HG02981 (cell line): Measurements from ENCODE around the gene ATF7IP2.
"Not testable (repeated sequence)": the region's sequence is repeated elsewhere in the genome, so short reads cannot be mapped to it uniquely, and the experiment has no call there.

ENCODE experiments used
- ATAC-seq: cut with Tn5 transposase; IDR thresholded peaks from one replicate; pipeline ENCODE4 v1.9.1; 2021; ENCODE audit warnings: mild to moderate bottlenecking, moderate library complexity; ENCODE audit not compliant: unreplicated experiment

Gene ATF7IP2

GRCh38 chr16:10441726-10442125 lies 55.9 kb downstream of the ATF7IP2 start:
- no peak for ATAC-seq

DNA sequence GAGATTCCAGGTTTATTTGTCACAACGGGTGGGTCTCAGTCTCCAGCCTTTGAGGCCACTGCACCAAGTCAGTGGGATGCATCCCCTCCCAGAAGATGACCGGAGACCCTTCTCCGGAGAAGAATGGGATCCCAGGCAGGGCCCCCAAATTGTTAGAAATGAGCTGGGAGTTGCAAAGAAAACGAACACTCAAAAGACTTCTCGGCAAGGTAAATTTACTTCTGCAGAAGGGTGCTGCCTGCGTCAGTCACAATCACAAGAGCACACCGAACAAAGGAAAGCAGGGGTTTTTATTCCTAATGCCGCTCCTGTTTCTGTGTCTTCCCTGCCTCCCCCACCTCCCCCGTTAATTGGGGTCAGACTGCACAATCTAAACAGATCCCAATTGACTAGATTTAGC lies 61.4 kb downstream of the ATF7IP2 start:
- ATAC-seq: no peak

DNA sequence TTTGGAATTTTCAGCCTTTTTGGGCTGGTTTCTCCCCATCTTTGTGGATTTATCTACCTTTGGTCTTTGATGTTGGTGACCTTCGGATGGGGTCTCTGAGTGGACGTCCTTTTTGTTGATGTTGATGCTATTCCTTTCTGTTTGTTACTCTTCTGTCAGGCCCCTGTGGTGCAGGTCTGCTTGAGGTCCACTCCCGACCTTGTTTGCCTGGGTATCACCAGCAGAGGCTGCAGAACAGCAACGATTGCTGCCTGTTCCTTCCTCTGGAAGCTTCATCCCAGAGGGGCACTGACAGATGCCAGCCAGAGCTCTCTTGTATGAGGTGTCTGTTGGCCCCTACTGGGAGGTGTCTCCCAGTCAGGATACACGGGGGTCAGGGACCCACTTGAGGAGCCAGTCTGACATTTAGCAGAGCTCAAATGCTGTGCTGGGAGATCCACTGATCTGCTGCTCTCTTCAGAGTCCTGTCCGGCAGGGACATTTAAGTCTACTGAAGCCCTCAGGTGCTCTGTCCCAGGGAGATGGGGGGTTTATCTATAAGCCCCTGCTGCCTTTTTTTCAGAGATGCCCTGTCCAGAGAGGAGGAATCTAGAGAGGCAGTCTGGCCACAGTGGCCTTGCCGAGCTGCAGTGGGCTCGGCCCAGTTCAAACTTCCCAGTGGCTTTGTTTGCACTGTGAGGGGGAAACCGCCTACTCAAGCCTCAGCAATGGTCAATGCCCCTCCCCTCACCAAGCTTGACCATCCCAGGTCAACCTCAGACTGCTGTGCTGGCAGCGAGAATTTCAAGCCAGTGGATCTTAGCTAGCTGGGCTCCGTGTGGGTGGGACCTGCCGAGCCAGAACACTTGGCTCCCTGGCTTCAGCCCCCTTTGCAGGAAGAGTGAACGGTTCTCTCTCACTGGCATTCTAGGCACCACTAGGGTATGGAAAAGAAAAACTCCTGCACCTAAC lies 66.6 kb downstream of the ATF7IP2 start:
- ATAC-seq: not testable (repeated sequence)

DNA sequence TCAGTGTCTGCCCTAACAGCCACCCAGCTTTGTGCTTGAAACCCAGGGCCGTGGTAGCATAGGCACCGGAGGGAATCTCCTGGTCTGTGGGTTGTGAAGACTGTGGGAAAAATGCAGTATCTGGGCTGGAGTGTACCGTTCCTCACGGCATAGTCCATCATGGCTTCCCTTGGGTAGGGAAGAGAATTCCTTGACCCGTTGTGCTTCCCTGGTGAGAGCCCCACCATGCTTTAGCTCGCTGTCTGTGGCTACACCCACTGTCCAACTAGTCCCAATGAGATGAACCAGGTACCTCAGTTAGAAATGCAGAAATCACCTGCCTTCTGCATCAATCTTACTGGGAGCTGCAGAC lies 67.3 kb downstream of the ATF7IP2 start:
- ATAC-seq: no peak

DNA sequence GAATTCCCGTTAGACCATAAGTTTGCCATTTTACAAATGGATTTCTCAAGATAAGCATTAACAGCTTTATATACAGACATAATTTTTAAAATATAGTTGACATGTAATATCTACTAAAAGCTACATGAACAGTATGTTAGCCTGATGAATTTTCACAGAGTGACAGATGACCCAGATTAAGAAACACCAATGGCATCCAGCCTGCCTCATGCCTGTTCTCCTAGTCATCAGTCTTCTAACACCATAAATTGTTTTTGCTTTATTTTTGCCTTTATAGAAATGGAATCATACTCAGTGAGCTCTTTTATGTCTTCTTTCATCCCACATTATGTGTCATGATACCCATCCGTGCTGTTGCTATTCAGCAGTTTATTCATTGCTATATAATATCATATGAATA lies 80.0 kb downstream of the ATF7IP2 start:
- ATAC-seq: no peak

GRCh38 chr16:10466313-10466712 lies 80.5 kb downstream of the ATF7IP2 start:
- ATAC-seq: no peak

DNA sequence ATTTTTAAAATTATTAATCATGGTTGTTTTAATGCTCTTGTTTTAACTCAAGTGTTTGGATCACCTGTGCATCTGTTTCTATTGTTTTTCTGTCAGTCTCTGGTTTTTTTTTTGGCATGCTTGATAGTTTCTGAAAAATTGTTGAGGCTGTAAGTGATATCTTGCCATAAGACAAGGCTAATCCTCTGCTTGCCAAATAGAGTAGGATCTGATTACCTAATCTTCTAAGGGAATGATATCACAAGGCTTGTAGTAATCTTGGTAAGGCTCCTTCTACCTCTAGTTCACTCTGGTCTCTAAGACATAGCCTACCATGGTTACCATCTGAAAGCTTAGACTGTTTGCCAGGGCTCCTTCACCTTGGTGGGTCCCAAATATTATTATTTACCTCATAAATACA lies 81.0 kb downstream of the ATF7IP2 start:
- ATAC-seq: no peak

GRCh38 chr16:10476636-10477035 lies 90.8 kb downstream of the ATF7IP2 start:
- not testable (repeated sequence) for ATAC-seq

GRCh38 chr16:10480151-10480550 lies 94.3 kb downstream of the ATF7IP2 start:
- ATAC-seq: no peak

DNA sequence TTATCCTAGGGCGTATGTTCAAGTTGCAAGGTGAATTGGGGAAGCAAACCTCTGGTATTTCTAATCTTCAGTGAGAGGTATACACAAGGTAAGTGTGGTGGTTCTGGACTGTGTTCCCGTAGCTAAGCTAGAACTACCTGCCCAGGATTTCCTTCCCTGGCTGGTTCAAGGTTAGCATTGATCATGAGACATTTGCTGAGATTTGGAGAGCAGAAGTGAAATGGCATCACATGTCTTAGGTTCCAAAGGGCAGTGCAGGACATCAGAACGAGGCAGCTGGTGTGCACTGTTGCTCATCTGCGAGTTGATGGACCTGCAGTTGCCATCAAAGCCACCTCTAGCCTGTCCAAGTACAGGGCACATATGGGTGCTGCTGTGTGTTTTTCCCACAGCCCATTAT lies 99.3 kb downstream of the ATF7IP2 start:
- ATAC-seq: no peak

- no peak for ATAC-seq
Measured at GRCh38 chr16:10485698-10486382, 100.0 kb downstream of the ATF7IP2 start.

- no peak for ATAC-seq
Measured at GRCh38 chr16:10490141-10490540, 104.3 kb downstream of the ATF7IP2 start.

DNA sequence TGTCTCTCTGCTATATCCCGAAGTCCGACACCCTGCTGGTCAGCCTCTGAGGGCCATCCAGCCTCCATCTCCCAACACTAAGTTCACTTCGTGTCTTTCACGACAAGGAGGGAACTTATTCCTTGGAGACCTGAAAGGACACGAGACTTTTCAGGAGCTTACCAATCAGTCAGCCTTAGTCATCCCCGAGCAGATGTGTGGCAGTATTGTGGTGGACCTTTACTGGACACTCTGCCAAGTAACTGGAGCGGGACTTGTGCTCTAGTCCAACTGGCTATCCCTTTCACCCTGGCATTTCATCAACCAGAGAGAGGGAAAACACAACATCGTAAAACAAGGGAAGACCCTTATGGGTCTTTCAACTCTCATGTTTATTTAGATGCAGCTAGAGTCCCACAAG lies 107.4 kb downstream of the ATF7IP2 start:
- ATAC-seq: no peak

GRCh38 chr16:10494343-10495030 lies 108.6 kb downstream of the ATF7IP2 start:
- no peak for ATAC-seq

GRCh38 chr16:10495031-10495345 lies 109.1 kb downstream of the ATF7IP2 start:
- ATAC-seq: no peak

DNA sequence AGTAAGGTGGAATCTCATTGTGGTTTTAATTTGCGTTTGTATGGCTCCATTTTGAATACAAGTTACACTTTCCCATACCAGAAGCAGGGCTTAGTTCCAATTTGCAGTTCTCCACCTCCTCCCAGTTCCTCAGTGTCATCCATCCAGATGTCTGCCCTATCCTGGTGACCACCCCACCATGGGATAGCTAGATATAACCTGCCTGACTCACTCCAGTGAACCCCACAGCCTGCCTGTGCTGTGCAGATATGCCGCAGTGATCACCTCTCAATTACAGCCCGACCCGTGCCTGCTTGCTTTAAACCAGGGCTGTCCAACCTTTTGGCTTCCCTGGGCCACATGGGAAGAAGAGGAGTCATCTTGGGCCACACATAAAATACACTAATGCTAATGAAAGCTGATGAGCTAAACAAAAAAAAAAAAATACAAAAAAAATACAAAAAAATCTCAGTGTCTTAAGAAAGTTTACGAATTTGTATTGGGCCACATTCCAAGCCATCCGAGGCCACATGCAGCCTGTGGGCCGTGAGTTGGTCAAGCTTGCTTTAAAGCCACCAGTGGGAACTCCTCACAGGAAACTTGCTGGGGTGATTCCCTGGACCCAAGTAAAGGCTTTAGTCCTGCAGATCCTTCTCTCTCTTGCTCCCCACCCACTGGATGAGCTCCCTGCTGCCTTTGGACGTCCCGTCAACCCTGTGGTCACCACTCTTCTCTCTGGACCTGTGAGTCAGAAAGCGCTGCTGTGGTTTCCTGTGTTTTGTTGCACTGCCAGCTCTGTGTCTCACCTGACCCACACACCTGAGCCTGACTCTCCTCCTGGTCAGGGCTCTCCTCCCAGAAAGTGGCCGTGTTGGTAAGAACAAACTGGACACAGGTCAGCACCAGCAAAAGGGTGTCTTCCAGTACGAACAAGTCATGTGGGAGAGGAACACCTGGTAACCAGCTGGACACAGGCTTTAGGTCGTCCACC lies 111.6 kb downstream of the ATF7IP2 start:
- no peak for ATAC-seq

DNA sequence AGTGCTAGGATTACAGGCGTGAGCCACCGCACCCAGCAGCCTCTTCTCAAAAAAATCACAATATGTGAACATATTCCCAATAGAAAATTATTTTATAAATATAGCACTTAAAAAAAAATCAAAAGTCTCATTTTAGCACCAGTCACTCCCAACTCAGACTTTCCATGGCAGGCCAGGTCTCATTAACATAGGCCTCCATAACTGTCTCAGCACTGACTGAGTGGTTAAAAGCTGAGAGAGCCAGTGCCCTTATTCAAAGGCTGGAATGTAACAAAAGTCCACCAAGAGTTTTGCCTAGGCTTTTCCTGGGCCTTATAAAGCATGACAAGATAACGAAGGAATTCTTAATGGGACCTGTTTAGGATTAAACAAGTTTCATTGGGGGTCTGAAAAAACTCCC lies 114.7 kb downstream of the ATF7IP2 start:
- ATAC-seq: no peak

DNA sequence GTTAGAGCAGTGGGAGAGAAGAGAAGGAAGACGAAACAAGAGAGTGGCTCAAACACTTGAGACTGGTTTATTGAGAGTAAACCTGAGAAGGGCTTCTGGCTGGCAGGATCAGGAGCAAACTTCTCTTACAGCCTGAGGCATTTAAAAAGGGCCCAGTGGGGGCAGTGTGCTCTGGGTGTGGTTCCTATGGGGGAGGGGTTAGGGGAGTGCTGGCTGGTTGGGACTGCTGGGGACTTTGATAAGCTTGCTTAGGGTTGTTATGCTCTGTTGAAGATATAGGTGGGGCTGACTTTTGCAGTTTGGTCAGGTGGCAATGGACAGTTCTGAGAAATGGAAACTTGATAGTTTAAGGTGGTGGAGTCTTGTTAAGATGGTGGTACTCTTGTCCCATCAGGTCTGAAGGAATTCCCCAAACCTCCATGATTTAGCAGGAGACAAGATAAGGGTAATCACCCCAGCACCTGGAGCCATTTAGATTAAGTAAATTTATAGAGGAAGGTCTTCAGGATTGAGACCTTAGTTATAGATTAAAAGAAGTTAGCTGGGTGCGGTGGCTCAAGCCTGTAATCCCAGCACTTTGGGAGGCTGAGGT lies 115.3 kb downstream of the ATF7IP2 start:
- no peak for ATAC-seq

- no peak for ATAC-seq
Measured at GRCh38 chr16:10502776-10503175, 116.9 kb downstream of the ATF7IP2 start.

DNA sequence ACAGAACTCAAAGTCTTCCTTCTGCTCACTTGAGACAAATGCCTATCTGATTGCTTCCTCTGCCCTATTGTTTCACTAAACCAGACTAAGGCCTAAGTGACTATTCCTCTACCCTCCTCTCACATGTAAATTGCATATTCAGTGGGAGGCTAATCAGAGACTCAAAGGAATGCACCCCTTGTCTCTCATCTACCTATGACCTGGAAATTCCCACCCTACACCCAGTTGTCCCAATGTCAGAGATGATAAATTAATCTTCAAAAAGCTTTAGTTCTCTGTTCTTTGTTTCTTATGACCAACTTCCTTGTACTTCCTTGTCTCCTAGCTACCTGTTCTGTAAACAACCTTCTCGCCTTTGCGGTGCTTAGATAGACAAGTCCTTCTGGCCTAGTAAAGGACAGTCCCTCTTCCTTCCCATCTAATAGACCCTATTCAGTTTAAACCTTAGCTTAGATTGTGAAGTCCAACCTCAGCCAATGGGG lies 118.6 kb downstream of the ATF7IP2 start:
- ATAC-seq: no peak
